Diencephalon (tissue), 1 donor: ENCODE measurements around the gene XRCC4. TPM values are rescaled to one million over a fixed set of nuclear protein-coding genes. Genes with fewer than 3 reads are reported as not detected.

Source experiments
- small RNA-seq: library from RNA; depleted of rRNA; stranded (forward); fragments of <200 nt; gene quantifications from one replicate; pipeline ENCODE3, GENCODE V24; 2014
- total RNA-seq: library from RNA; depleted of rRNA; stranded (reverse); fragments of >200 nt; gene quantifications from one replicate; pipeline ENCODE4 v1.2.3, GENCODE V29; 2014

Gene XRCC4
- total RNA-seq, result 13.1 TPM

GRCh38 chr5:83076742-83077661 is at the start of gene XRCC4, which contains the start of gene TMEM167A:
Gene XRCC4, plus strand, starts transcription at chr5:83077547. Its CDS starts 27,373 bp downstream, at chr5:83104920.
Gene TMEM167A, minus strand, starts transcription at chr5:83077394. Its CDS starts 71 bp downstream, at chr5:83077323.

Small RNAs within 50 kb of the gene (small RNA-seq; reads per million reads assigned to genes)
- 5.0 reads per million, percentile 92 among the genes with 10 or more reads in this experiment for gene SCARNA18

Other genes starting within 250 kb of the XRCC4 start
- 197 TPM for gene TMEM167A, start 153 bp upstream of the XRCC4 start, total RNA-seq